Measurements from ENCODE around the gene UHMK1.

The UHMK1 gene

DNA sequence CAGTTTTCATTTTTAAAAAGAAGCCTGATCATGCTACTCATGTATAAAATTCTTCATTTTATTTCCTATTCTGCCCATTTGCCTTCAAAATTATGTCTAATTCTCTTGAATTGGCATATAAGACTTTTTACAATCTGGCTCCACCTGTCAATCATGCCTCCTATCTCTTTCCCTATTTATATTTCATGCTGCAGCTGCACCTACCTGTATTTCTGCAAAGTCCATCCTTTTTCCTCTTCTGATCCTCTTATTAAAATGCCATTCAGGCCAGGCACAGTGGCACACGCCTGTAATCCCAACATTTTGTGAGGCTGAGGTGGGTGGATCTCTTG lies 33.3 kb downstream of the UHMK1 start:
- DNase-seq, result no peak

DNA sequence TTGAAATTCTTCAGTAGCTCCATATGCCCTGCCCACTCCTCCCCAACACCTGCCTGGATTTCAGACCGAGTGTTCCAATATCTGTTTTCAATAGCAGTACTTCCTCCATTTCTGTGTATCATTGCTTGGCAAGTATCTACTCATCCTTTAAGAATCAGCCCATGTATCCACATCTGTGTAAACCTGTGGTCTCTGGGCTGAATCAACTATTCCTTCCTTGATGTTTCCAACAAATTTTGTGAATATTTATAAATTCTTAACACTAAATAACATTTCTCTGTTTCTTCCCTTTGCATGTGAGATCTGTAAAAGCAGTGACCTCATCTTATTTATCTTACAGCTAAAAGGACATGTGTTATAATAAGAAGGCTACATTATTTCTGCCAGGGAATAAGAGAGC lies 37.9 kb downstream of the UHMK1 start:
- no peak for DNase-seq

DNA sequence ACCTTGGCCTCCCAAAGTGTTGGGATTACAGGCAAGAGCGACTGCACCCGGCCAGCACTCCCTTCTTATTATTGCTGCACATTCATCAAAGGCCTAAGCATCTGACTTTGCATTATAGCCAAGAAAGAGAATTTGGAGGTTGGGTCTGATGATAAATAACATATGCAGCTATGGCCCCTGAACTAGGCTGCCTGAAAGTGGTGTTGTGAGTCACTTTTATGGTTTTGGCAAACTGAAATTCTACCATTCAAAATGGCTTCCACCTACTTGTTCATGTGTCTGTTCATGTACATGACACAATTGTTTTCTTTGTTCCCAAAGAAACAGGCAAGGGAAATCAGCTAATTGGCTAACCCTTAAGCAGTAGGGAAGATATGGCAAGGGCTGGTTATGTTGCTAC lies 38.9 kb downstream of the UHMK1 start:
- no peak for DNase-seq

DNA sequence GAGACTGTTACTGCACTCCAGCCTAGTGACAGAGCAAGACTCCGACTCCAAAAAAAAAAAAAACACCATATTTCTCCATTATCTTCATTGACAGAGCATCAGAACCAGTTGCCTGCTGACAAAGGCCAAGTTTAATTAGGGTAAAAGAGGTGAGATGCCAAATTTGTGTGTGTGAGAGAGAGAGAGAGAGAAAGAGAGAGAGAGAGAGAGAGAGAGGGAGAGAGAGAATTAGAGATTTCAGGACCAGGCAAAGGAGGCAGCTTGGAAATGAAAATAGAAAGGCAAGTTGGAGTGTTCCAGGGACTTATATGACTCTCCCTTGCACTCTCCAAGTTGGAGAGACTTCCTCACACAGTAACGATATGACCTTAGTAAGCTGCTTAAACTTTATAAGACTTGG lies 39.6 kb downstream of the UHMK1 start:
- no peak for DNase-seq

DNA sequence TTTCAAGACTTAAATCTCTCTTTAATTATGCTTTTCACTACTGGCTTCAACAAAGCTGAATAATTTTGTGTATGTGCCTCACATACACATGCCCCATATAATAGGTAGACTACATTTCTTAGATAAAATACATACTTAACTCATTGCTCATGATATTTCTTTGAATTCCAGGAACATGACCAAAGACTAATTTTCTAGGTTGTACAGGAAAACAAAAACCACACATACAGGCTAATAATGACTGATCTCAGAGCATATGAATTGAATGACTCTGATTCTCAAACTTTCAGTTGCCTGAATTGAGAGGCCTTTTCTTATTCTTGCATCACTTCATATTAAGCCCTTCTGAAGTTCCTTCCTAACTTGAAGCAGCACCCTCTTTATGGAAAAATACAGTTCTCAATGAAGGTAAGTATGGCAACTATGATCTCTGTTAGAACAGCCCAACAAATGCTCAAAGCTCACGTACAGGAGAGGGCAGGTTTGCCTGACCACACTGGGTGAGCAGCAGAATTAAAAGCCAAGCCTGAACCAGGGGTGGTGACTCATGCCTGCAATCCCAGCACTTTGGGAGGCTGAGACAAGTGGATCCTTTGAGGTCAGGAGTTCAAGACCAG lies 41.3 kb downstream of the UHMK1 start:
- no peak for DNase-seq

DNA sequence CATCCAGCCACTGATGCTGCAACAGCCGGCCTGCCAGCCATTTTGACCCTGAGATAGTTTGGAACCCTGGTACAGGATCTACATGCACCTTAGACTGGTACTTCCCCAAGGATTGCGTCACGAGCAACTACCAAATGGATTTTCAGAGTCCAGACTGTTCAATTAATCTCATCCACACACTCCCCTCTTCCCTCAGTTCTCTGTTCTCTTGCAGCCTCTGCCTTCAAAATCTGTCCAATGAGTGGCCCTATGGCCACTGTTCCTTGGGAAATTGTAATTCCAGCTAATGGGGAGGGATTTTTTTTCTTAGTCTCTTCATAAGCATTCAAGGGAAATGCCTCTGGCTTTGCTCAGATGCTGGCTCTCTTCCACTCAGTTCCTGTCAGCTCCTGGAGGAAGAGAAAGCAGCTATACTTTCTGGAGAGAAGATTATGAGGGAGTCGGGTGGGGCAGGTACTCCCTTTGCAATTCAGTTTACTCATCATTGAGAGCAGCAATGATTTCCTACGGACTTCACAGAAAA lies 44.1 kb downstream of the UHMK1 start:
- DNase-seq, result no peak

DNA sequence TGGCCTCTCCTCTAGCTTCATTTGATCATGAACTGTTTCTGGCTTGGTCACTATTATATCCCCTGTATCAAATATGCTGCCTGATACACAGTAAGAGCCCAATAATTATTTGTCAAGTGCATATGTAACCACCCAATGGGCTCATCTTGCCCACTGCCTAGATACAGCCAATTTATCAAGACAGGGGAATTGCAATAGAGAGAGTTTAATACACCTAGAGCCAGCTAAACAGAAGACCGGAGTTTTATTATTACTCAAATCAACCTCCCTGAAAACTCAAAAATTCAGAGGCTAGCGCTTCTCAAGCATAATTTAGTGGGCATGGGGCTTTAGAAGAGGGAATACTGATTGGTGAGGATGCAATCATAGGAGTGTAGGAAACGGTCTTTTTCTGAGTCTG lies 45.6 kb downstream of the UHMK1 start:
- no peak for DNase-seq

DNA sequence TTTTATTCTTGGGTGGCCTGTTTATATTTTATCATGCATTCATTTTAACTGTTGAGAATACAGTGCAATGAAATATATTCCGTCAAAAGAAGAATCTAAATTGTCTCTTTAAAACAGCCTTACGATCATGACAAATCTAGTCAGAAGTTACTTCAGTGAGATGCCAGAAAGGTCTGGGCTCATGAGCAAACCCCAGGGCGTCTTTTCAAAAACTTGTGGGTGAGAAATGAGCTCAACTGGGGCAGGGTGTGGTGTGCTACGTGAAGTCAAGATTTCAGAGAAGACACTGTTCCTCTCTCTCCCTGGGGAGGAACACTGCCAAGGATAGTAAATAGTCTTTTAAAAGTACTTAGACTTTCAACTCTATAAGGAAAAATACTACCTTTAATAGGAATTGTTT lies 50.6 kb downstream of the UHMK1 start:
- DNase-seq, result no peak

DNA sequence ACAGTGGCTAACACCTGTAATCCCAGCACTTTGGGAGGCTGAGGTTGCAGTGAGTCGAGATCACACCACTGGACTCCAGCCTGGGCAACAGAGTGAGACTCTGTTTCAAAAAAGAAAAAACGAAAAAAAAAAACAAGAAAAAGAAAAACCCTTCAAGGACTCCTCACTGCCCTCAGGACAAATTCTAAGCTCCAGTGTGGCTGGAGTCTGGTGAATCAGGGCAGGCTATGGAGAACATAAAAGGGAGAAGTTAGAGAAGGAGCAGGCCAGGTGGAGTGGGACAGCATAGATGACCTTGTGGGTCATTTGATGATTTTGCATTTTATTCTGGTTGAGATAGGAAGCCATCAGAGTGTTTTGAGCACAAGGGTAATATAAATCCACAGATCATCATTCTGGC lies 51.4 kb downstream of the UHMK1 start:
- DNase-seq, result no peak

DNA sequence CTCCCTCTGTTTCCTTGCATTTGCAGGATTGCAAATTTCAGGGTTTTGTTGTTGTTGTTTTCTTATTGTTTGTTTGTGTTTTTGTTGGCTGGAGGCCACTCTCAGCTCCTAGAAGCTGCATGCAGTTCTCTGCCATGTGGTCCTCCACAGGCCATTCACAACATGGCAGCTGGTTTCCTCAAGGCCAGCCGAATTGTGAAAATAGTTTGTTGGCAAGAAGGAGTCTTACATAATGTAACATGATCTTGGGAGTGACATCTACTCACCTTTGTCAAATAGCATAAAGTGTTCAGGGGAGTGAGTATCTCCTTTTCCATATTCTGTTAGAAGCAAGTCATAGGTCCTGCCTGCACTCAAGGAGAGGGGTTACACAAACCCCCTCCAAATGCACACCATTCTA lies 53.3 kb downstream of the UHMK1 start:
- no peak for DNase-seq

DNA sequence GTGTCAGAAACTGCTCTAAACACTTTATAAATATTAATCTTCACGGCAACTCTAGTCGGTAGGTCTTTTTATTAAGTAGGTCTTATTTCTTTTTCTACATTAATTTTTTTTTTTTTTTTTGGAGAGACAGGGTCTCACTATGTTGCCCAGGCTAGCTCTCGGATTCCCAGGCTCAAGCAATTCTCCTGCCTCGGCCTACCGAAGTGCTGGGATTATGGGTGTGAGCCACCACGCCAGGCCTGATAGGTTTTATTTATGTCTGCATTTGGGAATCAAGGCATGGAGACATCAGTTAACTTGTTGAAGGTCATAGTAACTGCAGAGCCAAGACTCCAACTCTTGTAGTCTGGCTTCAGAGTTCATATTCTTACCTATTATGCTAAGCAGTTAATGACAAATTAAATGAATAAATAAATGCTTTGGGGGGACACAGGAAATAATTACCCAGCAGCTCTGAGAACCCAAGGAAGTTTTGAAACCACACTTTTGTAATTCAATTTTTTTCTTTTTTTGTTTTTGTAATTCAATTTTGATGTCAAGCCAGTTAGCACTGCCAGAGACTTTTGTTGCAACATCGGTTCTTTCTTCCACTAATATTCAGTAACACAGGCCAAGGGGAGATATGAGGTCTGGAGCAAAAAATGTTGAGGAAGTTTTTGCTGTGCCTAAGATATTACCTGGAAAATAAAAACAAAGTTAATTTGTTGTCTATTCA lies 54.5 kb downstream of the UHMK1 start:
- no peak for DNase-seq

DNA sequence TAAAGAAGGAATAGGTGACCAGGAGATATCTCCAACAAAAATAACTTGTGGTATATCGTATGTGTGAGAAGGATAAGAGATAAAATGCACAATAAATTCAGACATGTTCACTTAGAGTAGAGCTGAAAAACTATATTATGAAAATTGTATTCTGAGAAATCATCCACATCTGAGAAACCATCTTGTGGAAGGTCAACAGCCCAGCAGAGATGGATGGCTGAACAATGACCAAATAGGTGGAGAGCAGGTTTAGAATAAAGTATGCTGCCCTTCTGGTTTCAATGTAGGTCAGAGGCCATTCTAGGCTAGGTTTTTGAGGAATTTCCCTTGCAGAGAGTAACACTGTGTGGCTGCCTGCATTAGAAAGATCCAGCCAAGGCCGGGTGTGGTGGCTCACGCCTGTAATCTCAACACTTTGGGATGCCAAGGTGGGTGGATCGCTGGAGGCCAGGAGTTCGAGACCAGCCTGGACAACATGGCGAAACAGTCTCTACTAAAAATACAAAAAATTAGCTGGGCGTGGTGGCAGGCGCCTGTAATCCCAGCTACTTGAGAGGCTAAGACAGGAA lies 55.1 kb downstream of the UHMK1 start:
- DNase-seq, result no peak

DNA sequence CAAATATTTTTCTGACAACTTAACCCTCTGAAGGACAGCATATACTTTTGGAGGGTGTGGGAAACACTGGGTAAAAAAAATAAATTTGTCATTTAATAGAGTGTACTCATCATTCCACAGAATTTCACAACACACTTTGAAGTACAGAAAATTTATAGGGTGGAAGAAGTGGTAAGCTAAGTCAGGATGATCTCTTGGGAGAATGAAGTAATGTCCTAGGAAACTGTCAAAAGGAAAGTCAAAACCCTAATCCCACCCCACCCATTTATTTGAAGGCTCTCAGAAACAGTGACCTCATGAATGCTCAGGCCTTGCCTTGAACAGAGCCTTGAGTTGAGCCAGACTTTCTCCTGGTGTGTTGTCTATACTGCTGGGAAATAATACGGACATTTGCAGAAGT lies 56.6 kb downstream of the UHMK1 start:
- no peak for DNase-seq

DNA sequence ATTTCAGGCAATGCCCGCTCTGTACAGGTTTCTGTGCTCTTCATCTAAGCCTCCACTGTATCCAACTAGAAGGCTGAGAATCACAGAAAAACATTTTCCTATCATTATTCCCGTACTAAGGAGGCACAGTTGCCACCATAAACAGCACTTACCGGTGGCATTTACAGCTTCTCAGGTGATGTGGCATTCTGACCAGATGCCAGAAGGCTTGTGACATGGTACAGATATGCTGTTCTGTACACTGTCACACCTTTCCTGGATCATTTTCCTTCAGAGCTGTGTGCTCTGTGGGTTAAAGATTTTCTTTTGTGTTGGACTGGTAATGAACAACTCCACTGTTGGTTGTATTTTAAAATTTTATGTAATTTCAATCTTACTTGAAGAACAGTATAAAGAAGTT lies 59.9 kb downstream of the UHMK1 start:
- no peak for DNase-seq

DNA sequence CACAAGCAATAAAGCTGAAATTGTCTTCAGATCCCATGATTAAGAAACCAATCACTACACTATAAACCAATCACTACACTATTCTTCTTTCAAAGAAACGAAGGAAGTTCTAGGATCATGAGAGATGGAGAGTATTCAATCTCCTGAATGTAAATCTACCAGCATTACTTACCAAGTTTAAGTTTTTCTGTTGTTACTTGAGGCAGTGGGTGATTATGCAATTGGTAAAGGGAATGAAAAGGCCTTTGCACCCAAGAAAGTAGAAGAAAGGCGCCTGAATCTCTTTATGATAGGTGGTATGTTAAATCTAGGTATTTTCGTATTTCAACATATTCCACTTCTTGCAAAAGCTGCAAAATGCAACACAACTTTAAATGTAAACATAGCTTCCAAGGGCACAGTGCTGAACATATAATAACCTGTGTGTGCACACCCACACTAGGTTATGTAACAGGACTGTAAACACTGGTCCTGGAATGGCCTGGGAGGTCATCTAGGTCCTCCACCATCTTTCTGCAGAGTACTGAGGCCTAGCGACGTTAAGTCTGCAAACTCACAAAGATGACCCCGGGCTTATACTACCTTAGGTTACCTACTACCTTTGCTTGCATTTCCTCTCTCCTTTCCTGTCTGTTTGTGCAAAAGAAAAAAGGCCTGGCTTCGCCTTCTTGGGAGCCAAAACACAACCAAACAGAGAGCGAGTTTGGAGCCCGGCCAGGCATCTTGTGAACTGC lies 62.9 kb downstream of the UHMK1 start:
- no peak for DNase-seq

DNA sequence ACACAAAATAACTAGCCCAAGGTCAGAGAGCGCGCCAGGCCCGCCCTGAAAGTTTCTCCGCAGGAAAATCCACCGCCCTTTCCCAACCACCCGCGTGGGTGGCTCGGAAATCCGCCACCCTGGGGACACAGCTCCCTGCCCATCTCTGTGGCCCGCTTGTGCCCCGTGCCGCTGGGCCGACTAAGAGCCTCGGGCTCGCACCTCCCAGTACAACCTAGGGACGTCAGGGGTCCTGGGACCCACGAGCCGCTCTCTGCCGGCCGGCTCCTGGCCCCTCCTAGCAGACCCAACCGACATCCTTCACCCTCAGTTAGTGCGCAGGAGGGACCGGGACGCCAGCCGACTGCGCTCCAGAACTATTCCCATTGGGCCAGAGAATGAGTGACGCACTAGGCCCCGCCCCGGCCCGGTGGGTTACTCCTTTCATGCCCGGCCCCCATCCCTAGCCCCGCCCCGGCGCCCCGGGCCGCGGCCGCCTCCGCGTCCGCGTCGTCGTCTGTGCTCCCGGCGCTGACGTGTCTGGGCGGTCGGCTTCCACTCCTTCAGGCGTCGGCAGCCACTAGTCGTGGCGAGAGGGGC lies 63.5 kb downstream of the UHMK1 start:
- peak; percentile 98 to 99 for DNase-seq

DNA sequence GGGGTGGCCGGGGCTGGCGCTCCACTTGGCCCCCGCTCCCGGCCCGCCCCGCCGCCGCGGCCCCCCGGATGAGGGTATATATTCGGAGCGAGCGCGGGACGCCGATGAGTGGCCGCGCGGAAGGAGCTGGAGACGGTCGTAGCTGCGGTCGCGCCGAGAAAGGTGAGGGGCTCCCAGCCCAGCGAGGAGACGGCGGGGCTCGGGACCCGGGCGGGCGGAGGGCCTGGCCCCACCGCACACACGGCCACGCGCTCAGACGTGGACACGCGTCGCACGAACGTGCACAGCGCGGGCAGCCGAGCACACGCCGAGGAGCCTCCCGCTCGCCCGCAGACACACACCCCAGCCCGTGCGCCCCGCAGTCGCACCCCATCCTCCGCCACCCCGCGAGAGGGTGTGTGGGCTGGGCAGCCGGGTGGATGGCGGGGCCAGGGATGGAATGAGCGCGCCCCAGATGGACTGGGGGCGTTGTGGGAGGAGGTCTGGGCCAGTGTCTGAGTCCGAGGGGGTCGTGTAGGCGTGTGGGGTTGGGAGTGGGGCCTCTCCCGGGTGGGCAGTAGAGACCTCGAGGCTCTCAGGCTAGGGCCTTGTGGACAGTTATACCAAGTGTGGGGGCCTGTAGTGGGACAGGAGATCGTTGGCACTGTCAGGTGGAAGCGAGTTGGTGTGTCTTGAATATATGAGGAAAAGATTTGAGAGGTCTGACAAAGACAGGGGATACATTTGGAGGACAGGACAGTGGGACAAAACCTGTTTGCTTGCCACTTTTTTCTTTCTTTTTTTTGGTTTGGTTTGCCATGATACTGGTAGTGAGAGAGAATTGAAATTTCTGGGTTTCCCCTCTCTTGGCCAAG lies 64.2 kb downstream of the UHMK1 start, which contains the start of gene UAP1:
Gene UAP1, plus strand, starts transcription at position 107 of the 854 bp plus-strand sequence. CDS start 4,347 bp downstream, outside the sequence.
- DNase-seq, result no peak

DNA sequence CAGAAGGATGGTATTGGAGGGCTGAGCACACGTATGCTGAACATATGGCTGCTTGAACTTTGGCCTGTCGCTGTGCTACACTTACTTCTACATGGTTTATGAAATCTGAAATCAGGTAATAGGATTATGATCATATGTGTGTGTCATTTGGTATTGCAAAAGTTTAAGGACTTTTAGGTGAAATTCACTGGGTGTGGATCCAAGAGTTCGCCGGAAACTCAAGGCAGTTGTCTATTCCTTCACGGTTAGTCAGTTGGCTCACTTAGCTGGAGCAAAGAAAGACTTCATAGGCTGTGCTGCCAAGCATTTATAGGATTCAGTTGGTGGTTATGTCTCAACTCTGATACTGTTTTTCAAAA lies 64.8 kb downstream of the UHMK1 start:
- no peak for DNase-seq

DNA sequence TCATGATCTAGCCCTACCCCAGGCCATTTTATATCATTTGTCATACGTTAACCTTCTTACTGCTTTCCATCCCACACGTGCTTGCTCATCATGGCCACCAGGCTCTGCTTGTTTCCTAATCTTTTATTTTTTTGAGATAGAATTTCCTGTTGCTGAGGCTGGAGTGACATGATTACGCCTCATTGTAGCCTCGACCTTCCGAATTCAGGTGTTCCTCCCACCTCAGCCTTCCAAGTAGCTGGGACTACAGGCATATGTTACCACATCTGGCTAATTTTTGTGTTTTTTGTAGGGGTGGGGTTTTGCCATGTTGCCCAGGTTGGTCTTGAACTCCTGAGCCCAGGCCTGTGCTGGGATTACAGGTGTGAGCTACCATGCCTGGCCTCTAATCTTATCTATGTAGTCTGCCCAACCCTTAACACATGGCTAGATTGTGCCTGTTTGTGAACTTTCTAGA lies 67.2 kb downstream of the UHMK1 start:
- DNase-seq, result no peak

DNA sequence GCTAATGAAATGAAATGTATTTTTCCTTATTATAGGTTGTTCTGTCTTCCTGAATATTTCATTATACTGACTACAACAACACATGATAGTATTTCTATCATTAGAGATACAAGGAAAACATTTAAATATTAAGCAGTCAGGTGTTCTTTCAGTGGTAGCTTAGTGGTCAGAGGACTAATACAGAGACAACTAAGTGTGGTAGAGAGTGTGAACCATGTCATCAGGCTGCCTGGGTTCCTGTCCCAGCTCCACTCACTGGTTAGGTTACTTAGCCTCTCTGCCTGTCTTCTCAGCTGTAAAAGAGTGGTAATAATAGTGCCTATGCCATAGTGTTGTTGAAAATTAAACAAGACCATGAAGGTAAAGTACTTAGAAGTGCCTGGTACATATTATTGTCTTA lies 67.8 kb downstream of the UHMK1 start:
- no peak for DNase-seq

DNA sequence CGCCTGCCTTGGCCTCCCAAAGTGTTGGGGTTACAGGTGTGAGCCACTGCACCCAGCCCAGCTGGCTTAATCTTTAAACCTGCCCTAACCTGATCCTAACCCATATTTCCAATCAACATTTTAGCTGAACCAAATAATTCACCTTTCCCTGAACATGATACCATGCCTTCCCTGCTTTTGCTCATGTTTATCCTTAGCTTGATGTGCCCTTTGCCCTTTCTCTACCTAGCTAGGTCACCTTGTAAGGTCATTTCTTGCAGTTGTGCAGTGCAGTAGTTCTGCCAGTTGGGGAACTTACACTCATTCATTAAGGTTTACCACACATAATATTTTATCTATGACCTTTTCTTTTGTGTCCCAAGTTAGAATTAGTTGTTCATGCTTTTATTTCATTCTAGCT lies 69.3 kb downstream of the UHMK1 start:
- no peak for DNase-seq

DNA sequence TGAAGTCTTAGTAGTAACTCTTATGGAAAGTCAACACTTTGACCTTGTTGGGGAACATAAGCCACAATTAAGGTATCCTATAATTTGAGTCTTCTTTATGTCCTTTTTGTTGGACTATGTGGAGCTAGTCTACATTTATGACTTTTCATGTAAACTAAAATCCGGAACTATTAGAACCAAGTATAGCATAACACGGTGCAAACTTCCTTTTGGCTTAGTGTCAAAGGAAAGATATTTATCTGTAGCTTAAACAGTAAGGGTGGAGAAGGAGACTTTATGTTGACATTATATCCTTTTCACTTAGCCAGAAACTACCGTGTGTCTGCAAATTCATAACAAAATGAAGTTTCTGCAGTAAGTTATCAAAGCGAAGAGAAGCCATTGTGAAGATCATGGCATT lies 71.2 kb downstream of the UHMK1 start:
- no peak for DNase-seq
